ENCODE data around the gene RNF8.
"Not testable (repeated sequence)": the region's sequence is repeated elsewhere in the genome, so short reads cannot be mapped to it uniquely, and the experiment has no call there.

- not testable (repeated sequence) for TF ChIP-seq CTCF, POLR2A (IDR thresholded peaks at IDR 0.05)
These were observed 47.9 kb downstream of the RNF8 start for GRCh38 chr6:37401658-37402057.
